HG03342 (cell line): ENCODE results near the gene CD40.

ENCODE experiments used
- ATAC-seq: cut with Tn5 transposase; IDR thresholded peaks from one replicate; pipeline ENCODE4 v1.9.1; 2021; ENCODE audit warnings: mild to moderate bottlenecking, moderate library complexity; ENCODE audit not compliant: unreplicated experiment

Gene CD40

GRCh38 chr20:46121184-46121930 lies 3.2 kb downstream of the CD40 start:
- ATAC-seq = no peak

DNA sequence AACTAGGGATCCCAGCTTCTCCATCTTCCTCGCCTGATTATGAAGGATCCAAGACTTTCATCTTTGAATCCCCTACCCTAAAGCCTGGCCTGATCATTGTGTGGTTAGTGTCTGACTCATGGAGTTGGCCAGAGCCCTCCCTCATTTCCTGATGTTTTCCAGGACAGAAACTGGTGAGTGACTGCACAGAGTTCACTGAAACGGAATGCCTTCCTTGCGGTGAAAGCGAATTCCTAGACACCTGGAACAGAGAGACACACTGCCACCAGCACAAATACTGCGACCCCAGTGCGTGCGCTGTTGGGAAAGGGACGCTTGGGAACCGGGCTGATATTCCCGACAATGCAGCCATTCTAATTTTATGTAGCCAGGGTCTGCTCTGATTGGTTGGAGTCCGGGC lies 4.0 kb downstream of the CD40 start:
- ATAC-seq = no peak

DNA sequence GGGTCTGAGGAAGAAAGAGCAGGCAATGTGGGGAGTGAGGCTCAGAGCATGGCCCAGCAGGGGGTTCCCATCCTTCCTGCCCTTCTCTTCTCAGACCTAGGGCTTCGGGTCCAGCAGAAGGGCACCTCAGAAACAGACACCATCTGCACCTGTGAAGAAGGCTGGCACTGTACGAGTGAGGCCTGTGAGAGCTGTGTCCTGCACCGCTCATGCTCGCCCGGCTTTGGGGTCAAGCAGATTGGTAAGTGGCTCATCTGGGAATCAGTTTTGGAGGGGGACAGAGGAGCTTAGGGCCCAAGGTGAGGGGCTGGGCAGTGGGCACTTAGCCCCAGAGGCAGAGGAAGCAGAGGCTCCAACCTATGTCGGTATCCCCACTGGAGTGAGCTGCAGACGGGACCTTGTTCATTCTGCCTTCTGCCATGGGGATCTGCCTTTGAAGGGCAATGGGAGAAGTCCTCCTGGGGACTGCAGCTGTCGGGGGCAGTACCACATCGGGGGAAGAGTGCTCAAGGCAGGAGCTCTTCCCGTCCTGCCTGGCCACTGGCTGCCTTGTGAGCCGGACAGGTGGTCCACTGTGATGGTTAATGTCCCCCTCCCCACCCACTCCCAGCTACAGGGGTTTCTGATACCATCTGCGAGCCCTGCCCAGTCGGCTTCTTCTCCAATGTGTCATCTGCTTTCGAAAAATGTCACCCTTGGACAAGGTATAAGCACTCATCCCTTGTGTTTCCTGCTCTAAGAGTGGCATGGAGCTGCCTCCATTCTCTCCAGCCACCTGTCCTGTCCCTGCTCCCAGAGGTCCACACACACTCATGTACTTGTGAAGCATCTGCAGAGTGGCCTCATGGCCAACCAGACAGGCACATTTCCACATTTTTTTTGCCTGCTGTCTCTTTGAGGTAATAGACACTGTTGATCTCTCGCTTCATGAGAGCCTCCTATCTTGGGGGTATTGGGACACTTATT lies 4.7 kb downstream of the CD40 start:
- no peak for ATAC-seq

DNA sequence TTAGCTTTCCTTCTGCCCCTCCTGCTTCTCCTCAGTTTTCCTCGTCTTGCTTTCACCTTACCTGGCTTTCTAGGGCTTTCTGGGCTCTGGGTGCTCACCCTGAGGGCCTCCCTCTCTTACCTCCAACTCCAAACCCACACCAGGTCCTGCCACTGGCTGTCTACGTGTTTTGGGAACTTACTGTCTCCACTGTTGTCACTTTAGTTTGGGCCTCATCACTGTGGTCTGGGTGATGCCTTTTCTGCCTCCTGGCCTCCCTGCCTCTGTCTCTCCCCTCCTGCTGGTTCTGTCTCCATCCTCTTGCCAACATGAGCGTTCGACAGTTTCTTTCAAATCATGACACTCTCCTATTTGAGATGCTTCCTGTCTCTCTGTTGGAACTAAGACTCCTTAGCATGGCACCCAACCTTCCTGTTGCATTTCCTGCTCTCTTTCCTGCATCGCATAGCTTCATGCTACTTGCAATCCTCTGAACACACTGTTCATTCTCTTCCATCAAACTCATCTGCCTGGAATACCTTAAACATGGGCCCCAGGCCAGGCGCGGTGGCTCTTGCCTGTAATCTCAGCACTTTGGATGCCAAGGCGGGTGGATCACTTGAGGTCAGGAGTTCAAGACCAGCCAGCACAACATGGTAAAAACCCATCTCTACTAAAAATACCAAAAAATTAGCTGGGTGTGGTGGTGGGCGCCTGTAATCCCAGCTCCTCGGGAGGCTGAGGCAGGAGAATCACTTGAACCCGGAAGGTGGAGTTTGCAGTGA lies 5.5 kb downstream of the CD40 start:
- no peak for ATAC-seq

GRCh38 chr20:46126440-46127056 lies 8.4 kb downstream of the CD40 start:
- ATAC-seq = no peak

DNA sequence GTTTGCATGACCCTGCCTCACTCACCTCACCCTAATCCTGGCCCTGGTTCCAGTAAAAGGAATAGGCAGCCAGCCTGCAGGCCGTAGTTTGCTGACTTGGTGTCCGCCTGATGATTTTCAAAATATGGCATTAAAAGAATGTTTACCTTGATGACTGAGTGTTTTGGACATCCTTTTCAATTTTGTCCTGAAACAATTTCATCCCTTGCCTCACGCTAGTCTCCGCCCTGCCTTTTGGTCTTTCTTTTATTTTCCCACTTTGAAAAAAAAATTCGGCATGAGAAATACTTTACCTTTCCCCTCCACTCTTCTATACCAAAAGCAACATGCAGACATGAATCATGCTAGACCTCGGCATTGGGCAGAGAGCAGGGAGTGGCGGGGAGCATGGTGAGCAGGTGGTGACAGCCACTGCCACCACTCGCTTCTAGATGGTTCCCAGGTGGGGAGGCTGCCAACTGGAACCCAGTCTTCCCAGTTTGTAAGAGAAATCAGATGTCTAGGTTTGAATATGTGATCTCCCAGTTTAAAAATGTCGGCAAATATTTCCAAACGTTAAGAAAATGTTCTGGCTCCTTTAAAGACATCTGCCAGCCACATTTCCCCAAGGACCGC lies 9.4 kb downstream of the CD40 start:
- ATAC-seq = no peak

DNA sequence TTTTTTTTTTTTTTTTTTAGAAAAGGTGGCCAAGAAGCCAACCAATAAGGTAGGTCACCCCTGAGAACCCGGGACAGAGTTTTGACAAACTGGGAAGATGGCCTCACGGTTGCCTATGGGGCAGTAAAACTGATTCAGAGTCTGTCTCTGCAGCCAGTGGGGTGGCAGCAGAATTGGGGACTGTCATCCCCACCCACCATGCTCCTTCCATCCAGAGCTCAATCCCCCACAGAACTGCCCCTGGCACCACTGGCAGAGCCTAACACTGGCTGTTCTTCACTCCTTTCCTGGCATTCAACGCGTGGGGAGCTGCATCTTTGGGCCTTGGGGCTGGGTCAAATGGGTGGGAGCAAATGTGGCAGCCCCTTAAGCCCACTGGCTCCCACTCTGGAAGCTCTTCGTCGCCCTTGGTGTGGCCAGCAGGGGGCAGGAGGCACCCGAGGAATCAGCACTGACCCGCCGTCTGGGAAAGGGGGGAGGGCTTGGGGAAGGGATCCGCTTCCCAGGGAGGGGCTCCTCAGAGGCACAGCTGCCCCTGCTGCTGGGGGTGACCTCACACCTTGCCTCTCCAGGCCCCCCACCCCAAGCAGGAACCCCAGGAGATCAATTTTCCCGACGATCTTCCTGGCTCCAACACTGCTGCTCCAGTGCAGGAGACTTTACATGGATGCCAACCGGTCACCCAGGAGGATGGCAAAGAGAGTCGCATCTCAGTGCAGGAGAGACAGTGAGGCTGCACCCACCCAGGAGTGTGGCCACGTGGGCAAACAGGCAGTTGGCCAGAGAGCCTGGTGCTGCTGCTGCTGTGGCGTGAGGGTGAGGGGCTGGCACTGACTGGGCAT lies 10.4 kb downstream of the CD40 start:
- ATAC-seq = no peak

GRCh38 chr20:46129955-46130481 lies 11.9 kb downstream of the CD40 start:
- no peak for ATAC-seq

- ATAC-seq = no peak
Measured at GRCh38 chr20:46130534-46130933, 12.4 kb downstream of the CD40 start.

DNA sequence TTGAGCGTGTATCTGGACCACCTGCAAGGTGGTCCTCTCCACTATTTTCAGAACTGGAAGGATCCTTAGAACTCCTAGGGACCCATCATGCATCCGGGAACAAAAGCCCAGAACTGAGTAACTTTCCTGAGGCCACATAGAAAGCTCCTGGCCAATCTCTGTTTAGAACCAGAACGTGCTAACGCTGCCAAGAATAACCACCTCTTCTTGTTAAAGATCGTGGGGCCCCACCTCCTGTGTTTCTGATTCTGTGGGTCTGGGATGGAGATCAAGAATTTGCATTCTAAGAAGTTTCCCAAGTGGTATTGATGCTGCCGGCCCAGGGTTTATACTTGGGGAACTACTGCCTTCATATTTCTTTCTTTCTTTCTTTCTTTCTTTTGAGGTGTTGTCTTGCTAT lies 13.3 kb downstream of the CD40 start:
- no peak for ATAC-seq

GRCh38 chr20:46132705-46133120 lies 14.6 kb downstream of the CD40 start:
- no peak for ATAC-seq

DNA sequence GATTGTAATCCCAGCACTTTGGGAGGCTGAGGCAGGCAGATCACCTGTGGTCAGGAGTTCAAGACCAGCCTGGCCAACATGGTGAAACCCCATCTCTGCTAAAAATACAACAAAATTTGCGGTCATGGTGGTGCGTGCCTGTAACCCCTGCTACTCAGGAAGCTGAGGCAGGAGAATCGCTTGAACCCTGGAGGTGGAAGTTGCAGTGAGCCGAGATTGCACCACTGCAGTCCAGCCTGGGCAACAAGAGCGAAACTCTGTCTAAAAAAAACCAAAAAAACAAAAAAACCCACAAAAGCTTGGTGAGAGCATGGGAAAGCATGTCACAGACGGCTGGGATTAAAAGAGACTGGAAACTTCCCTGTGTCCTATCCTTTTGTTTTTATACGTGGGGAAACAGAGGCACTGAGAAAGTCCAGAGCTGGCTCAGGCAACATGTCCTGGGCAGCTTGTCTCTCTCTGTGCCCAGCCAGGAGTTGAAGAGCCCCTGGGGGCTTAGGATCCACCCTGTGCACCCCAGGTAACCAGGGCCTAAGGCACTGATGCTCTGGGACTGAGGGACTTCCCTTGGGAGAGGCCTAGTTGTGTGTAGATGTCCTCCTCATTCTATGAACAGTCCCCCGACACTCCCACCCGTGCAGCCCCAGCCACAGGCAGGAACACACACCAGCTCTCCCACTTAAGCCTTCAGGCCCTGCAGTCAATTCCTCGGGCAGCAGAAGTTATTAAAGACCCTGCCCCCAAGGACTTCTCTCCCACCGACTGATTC lies 16.0 kb downstream of the CD40 start:
- no peak for ATAC-seq

- no peak for ATAC-seq
Measured at GRCh38 chr20:46134716-46135115, 16.6 kb downstream of the CD40 start.

DNA sequence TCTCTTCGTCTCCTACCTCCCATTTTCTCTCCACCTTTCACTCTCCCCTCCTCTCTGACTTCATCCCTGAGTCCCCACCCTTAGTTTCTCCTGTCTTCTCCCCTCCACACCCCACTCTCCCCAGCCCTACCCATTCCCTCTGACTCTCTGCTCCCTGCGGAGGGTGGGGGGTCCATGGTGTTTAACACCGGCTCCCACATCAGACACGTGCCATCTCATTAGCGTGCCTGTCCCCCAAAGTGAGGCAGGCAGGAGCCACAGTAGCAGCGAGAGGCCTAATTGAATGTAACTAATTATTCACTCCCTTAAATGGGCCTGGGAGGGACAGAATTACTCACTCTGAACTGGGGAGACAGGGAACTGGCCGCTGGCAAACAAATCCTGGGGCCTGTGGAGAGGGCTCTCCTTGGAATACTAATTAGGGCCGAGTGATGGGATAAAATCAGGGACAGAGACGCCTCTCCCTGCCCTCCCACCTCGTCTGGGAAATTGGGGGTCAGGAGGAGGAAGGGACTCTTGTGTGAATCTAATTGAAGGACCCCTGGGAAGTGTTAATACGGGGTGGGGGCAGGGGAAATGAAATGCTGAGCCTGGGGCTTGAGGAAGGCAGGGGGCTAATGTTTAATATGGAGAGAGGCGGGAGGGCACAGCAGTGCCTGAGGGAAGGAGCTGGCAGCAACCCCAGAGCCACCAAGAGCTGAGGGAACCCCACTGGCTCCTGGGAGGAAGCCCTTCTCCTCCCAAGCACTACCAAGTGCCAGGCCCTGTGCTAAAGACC lies 17.9 kb downstream of the CD40 start:
- ATAC-seq = no peak

DNA sequence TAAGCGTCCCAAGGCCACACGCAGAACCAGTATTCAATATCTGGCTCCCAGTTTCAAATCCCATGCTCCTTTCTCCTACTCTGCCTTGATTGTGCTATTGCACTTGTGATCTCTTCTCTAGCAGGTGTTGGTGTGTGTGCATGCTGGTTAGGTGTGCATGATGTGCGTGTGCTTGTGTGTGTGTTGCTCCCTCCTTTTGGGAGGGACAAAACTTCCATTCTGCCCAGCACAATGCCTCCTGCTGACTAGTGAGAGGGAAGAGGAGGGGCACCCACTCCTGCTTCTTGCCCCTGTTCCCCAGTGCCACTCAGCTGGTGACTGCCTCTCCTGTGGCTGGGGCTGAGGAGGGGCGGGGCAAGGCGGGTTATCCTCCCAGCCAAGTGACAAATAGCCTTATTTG lies 19.7 kb downstream of the CD40 start:
- ATAC-seq = no peak

- ATAC-seq = no peak
Measured at GRCh38 chr20:46139266-46139889, 21.3 kb downstream of the CD40 start.

DNA sequence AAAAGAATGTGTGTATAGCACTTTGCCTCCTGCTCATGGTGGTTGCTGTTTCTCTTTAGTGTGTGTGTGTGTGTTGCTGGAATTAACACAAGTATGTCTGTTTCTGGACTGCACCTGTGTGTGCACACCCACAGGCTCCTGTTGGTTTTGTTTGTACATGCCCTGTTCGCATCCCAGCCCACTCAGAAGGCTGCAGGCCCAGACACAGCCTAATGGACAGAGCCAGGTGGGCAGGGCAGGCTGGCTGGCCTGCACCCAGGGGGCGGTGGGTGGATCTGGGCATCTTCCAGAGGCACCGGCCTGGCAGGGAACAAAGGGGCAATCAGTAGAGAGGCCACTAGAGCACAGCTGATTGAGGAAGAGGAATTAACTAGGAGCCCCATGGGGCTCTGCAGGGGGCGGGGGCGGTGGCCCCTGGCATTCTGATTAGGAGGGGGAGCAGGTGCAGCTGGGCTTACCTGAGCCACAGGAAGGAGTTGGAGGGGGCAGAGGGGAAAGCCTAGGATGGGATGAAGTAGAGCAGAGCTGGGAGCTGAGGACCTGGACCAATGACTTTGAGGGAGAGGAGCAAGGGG lies 21.9 kb downstream of the CD40 start:
- ATAC-seq = no peak
